ENCODE results near the gene ZNF225.
A peak's percentile ranks its signal among the peaks of the same experiment; 100 is the strongest.

ZNF225 gene

GRCh38 chr19:44092108-44092507 is 21.1 kb upstream of the ZNF225 start:
- H3K36me3 ChIP-seq (ENCODE audit: low read length) = peaks cover 6% of the 10 kb centered on the region; the same call in 1 of the 2 replicates
- peaks cover 21% of the 10 kb centered on the region for H3K79me2 ChIP-seq (ENCODE audit: insufficient read depth, low read length)
- no peaks in the 10 kb centered on the region for H4K20me1 ChIP-seq (ENCODE audit: low read depth, low read length)
- H3K9me3 ChIP-seq (ENCODE audit: insufficient read depth, low read length) = no peaks in the 10 kb centered on the region
- no peak overlapping the region for H3K27ac ChIP-seq (ENCODE audit: low read depth, low read length)
- no peaks in the 10 kb centered on the region for H3F3A ChIP-seq (ENCODE audit: insufficient read depth)
- H3K4me2 ChIP-seq (ENCODE audit: low read depth, low read length, poor library complexity, severe bottlenecking) = no peak overlapping the region
- H3K4me3 ChIP-seq (ENCODE audit: insufficient read depth, low read length, poor library complexity, severe bottlenecking) = no peak overlapping the region
- H3K27me3 ChIP-seq (ENCODE audit: low read length) = no peaks in the 10 kb centered on the region
- H3K9ac ChIP-seq (ENCODE audit: low read length) = no peak overlapping the region
- TF ChIP-seq CTCF (IDR thresholded peaks at IDR 0.05; ENCODE audit: insufficient read depth, low read length, poor library complexity, severe bottlenecking) (no peak), EZH2phosphoT487 (conservative IDR thresholded peaks at IDR 0.05; ENCODE audit: low read length) (no peak)
- H2AFZ ChIP-seq (ENCODE audit: low read depth, low read length, severe bottlenecking) = no peak overlapping the region
- H3K9me2 ChIP-seq (replicated peaks; ENCODE audit: insufficient read depth, low read length) = no peaks in the 10 kb centered on the region

- no peaks in the 10 kb centered on the region for H4K20me1 ChIP-seq (ENCODE audit: low read depth, low read length)
- peak within 1 kb of the TSS; percentile 97 for H2AFZ ChIP-seq (ENCODE audit: low read depth, low read length, severe bottlenecking)
- H3K27ac ChIP-seq (ENCODE audit: low read depth, low read length) = peak within 1 kb of the TSS; percentile 10; the same call in 1 of the 2 replicates
- no peaks in the 10 kb centered on the region for H3K9me3 ChIP-seq (ENCODE audit: insufficient read depth, low read length)
- TF ChIP-seq EZH2phosphoT487 (conservative IDR thresholded peaks at IDR 0.05; ENCODE audit: low read length) (no peak), CTCF (IDR thresholded peaks at IDR 0.05; ENCODE audit: insufficient read depth, low read length, poor library complexity, severe bottlenecking) (no peak)
- no peaks in the 10 kb centered on the region for H3K9me2 ChIP-seq (replicated peaks; ENCODE audit: insufficient read depth, low read length)
- H3K79me2 ChIP-seq (ENCODE audit: insufficient read depth, low read length) = peaks cover 21% of the 10 kb centered on the region
- peaks cover 12% of the 10 kb centered on the region; the same call in 1 of the 2 replicates for H3K36me3 ChIP-seq (ENCODE audit: low read length)
- peak within 1 kb of the TSS; percentile 78 for H3K4me3 ChIP-seq (ENCODE audit: insufficient read depth, low read length, poor library complexity, severe bottlenecking)
- H3K27me3 ChIP-seq (ENCODE audit: low read length) = no peaks in the 10 kb centered on the region
- peak within 1 kb of the TSS; percentile 88 for H3K4me2 ChIP-seq (ENCODE audit: low read depth, low read length, poor library complexity, severe bottlenecking)
- no peaks in the 10 kb centered on the region for H3F3A ChIP-seq (ENCODE audit: insufficient read depth)
- H3K9ac ChIP-seq (ENCODE audit: low read length) = peak within 1 kb of the TSS; percentile 72
These were observed 19.1 kb upstream of the ZNF225 start, which contains the start of gene ZNF224 for GRCh38 chr19:44093931-44094765. Gene ZNF224 (plus strand): TSS chr19:44094361. CDS start chr19:44097874, 3,513 bp downstream.

GRCh38 chr19:44107751-44108150 is 5.4 kb upstream of the ZNF225 start:
- no peaks in the 10 kb centered on the region for H3K27me3 ChIP-seq (ENCODE audit: low read length)
- H3K27ac ChIP-seq (ENCODE audit: low read depth, low read length) = no peak overlapping the region
- H4K20me1 ChIP-seq (ENCODE audit: low read depth, low read length) = no peaks in the 10 kb centered on the region
- peaks cover 28% of the 10 kb centered on the region; the same call in 1 of the 2 replicates for H3K9me3 ChIP-seq (ENCODE audit: insufficient read depth, low read length)
- H3F3A ChIP-seq (ENCODE audit: insufficient read depth) = no peaks in the 10 kb centered on the region
- no peaks in the 10 kb centered on the region for H3K79me2 ChIP-seq (ENCODE audit: insufficient read depth, low read length)
- no peak overlapping the region for H3K4me2 ChIP-seq (ENCODE audit: low read depth, low read length, poor library complexity, severe bottlenecking)
- no peak overlapping the region for H2AFZ ChIP-seq (ENCODE audit: low read depth, low read length, severe bottlenecking)
- H3K36me3 ChIP-seq (ENCODE audit: low read length) = peaks cover 38% of the 10 kb centered on the region
- H3K9me2 ChIP-seq (replicated peaks; ENCODE audit: insufficient read depth, low read length) = no peaks in the 10 kb centered on the region
- H3K9ac ChIP-seq (ENCODE audit: low read length) = no peak overlapping the region
- TF ChIP-seq CTCF (IDR thresholded peaks at IDR 0.05; ENCODE audit: insufficient read depth, low read length, poor library complexity, severe bottlenecking) (no peak), EZH2phosphoT487 (conservative IDR thresholded peaks at IDR 0.05; ENCODE audit: low read length) (no peak)
- H3K4me3 ChIP-seq (ENCODE audit: insufficient read depth, low read length, poor library complexity, severe bottlenecking) = no peak overlapping the region

Data from SU-DHL-6 (cell line).